Coronary artery (tissue), 2 donors: Measurements from ENCODE around the gene KIF14.

ENCODE experiments used
- DNase-seq: peaks from one replicate; pipeline ENCODE4 v3.0.0-alpha.2; 2017; ENCODE audit warnings: low spot score
- H3K27ac ChIP-seq, 2 donors: fragments of 200-600 bp; sonication (generic); one replicate each; pipeline ENCODE4 v1.5.1; 2016 to 2019
- H3K4me3 ChIP-seq: fragments of 200-600 bp; sonication (generic); 2 replicates; pipeline ENCODE4 v1.5.1; 2016; ENCODE audit warnings: mild to moderate bottlenecking, moderate library complexity
- CTCF ChIP-seq: fragments of 200-600 bp; sonication (generic); IDR thresholded peaks from one replicate; pipeline ENCODE4 v1.5.1; 2019; ENCODE audit warnings: antibody characterized with exemption

The KIF14 gene

GRCh38 chr1:200620273-200621131 lies at the start of gene KIF14:
KIF14 (minus strand) TSS chr1:200620751; CDS start chr1:200618723, 2,028 bp downstream.
- H3K27ac ChIP-seq: peak within 1 kb of the TSS; percentile 30 to 52
- peak; percentile 94 for DNase-seq
- peak within 1 kb of the TSS; percentile 77 for H3K4me3 ChIP-seq
- TF ChIP-seq CTCF: no peak

- H3K4me3 ChIP-seq: peak within 1 kb of the TSS; percentile 86
- peak; percentile 99 for DNase-seq
Measured at GRCh38 chr1:200669314-200670241, 49.0 kb upstream of the KIF14 start, which contains the start of gene DDX59. DDX59 (minus strand) TSS chr1:200669907; CDS start chr1:200666740, 3,167 bp downstream.

GRCh38 chr1:200668514-200669313 lies 48.2 kb upstream of the KIF14 start:
- DNase-seq: no peak
- Histone ChIP-seq H3K27ac (peak overlapping the region; percentile 98 to 99), H3K4me3 (peak overlapping the region; percentile 86)
- TF ChIP-seq CTCF: no peak

More at GRCh38 chr1:200669314-200670241, 49.0 kb upstream of the KIF14 start, which contains the start of gene DDX59:
- no peak for TF ChIP-seq CTCF
- H3K27ac ChIP-seq: peak within 1 kb of the TSS; percentile 98 to 99

- TF ChIP-seq CTCF: no peak
- DNase-seq: no peak
- Histone ChIP-seq H3K4me3 (peak overlapping the region; percentile 37), H3K27ac (peak overlapping the region; percentile 30 to 59)
Measured at GRCh38 chr1:200666309-200666708, 45.8 kb upstream of the KIF14 start.

- DNase-seq: no peak
- Histone ChIP-seq H3K27ac (peak overlapping the region; percentile 30 to 59), H3K4me3 (peak overlapping the region; percentile 37)
- TF ChIP-seq CTCF: no peak
Measured at GRCh38 chr1:200665861-200666260, 45.3 kb upstream of the KIF14 start.

GRCh38 chr1:200660719-200661118 lies 40.2 kb upstream of the KIF14 start:
- no peak for TF ChIP-seq CTCF
- no peak for DNase-seq
- H3K27ac ChIP-seq: no peak overlapping the region
- no peak overlapping the region for H3K4me3 ChIP-seq
